AG09309 (cell line): ENCODE results near the gene OR5H15.

Experiments
- DNase-seq: peaks from one replicate; pipeline ENCODE4 v3.0.0-alpha.2; 2010; ENCODE audit warnings: low read depth
- H3K4me3 ChIP-seq: 2 replicates; pipeline ENCODE4 v1.5.1; 2011; ENCODE audit warnings: mild to moderate bottlenecking, low read depth, low read length, moderate library complexity; ENCODE audit not compliant: control insufficient read depth
- CTCF ChIP-seq: IDR thresholded peaks from 2 replicates; pipeline ENCODE4 v1.5.1; 2011; ENCODE audit warnings: mild to moderate bottlenecking, low read depth, low read length, inconsistent platforms; ENCODE audit not compliant: insufficient read depth, control insufficient read depth; ENCODE audit errors: missing control alignments

The OR5H15 gene

DNA sequence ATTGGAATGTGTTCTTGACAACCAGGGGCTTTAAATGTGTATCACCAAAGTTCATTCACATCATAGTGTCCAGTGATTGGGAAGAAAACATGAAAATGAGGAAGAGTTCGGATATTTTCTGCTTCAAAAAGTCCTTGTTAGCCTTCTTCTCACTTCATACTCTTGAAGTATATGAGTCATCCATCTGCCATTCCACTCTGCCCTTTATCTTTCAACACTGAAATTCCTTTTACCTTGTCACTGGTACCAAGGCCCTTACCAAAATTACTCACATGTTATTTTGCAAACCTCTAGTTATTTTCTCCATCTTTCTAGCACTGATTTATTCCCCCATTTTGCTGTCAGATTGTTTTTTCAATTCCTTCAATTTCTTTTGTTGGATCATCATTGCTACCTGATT is 32.5 kb downstream of the OR5H15 start:
- no peak for DNase-seq
- H3K4me3 ChIP-seq = no peak overlapping the region
- no peak for TF ChIP-seq CTCF

GRCh38 chr3:98209244-98209643 is 42.7 kb downstream of the OR5H15 start:
- DNase-seq = no peak
- H3K4me3 ChIP-seq = no peak overlapping the region
- no peak for TF ChIP-seq CTCF

DNA sequence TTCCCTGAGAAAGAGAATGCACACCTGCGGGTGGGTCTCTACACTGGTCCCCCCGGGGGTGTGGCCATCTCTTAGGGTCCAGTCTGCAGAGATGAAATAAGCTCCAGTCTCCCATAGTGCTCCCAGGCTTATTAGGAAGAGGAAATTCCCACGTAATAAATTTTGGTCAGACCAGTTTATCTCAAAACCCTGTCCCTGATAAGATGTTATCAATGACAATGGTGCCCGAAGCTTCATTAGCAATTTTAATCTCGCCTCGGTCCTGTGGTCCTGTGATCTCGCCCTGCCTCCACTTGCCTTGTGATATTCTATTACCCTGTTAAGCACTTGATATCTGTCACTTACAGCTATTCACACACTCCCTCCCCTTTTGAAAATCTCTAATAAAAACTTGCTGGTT is 46.8 kb downstream of the OR5H15 start:
- H3K4me3 ChIP-seq = no peak overlapping the region
- no peak for TF ChIP-seq CTCF
- no peak for DNase-seq

DNA sequence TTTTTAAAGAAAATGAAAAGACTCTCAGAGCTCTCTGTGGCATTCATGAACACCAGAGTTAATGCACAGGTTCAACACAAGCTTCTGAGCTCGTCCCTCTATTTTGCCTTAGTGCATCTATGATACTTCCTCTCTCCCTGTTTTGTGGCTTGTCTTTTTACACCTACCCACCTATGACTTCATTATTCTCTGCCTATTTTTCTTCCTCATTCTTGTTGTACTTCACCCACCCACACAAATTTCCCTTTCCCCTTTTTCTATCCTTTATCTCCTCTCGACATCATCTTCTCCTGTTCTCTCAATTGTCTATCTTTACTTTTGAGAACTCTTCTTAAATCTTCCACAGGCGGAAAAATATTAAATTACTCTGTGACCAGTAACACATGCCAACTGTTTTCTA is 48.6 kb downstream of the OR5H15 start:
- DNase-seq = no peak
- no peak overlapping the region for H3K4me3 ChIP-seq
- no peak for TF ChIP-seq CTCF
